Measurements from ENCODE around the gene DLX4. TPM values are rescaled to one million over a fixed set of nuclear protein-coding genes. Genes with fewer than 3 reads are reported as not detected.
A peak's percentile ranks its signal among the peaks of the same experiment; 100 is the strongest.

The DLX4 gene
- total RNA-seq, 1 donor from 2014 or later: 0.12 TPM

DNA sequence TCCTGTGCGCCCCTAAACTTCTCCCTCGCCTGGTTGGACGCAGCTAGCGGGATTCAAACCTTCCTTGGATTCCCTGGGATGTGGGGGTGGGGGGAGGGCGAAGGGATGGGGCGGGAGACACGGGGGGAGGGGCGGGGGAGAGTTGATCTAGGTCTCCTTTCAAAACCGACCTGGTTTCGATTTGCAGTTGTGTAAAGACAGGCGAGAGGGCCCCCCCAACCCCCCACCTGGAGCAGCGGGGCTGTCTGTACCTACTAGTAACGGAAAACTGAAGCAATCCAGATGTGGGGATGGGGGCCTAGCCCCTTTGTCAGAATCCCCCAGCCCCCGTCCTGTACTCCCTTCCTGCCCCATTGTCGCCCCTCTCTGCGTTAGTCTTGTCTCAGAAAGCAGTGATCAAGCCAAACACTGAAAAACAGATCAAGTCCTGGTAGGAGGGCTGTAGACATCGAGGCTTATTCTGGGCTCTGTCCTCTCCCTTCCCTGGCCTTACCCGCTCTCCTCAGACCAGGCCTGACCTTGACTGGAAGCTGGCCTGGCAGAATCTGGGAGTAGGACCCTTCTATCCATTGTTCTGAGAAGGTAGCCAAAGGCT lies 902 bp downstream of the DLX4 start:
- peaks cover 88% of the 10 kb centered on the region for H3K27me3 Mint-ChIP-seq (ENCODE audit: low read depth)
- DNase-seq (ENCODE audit: low spot score): no peak
- TF ChIP-seq CTCF (IDR thresholded peaks at IDR 0.05): no peak
- no peak overlapping the region for H3K4me3 Mint-ChIP-seq (ENCODE audit: unreplicated experiment)
- H3K27ac Mint-ChIP-seq (ENCODE audit: unreplicated experiment): no peak overlapping the region
- H3K4me1 Mint-ChIP-seq (ENCODE audit: low read depth): peaks cover 25% of the 10 kb centered on the region
- no peaks in the 10 kb centered on the region for H3K9me3 Mint-ChIP-seq (ENCODE audit: low read depth)
- H3K36me3 Mint-ChIP-seq (ENCODE audit: low read depth): no peaks in the 10 kb centered on the region

- H3K36me3 Mint-ChIP-seq (ENCODE audit: low read depth): no peaks in the 10 kb centered on the region
- H3K27ac Mint-ChIP-seq (ENCODE audit: unreplicated experiment): no peak overlapping the region
- TF ChIP-seq CTCF (IDR thresholded peaks at IDR 0.05): no peak
- H3K4me3 Mint-ChIP-seq (ENCODE audit: unreplicated experiment): no peak overlapping the region
- peaks cover 87% of the 10 kb centered on the region for H3K27me3 Mint-ChIP-seq (ENCODE audit: low read depth)
- no peaks in the 10 kb centered on the region for H3K9me3 Mint-ChIP-seq (ENCODE audit: low read depth)
- peaks cover 23% of the 10 kb centered on the region for H3K4me1 Mint-ChIP-seq (ENCODE audit: low read depth)
- no peak for DNase-seq (ENCODE audit: low spot score)
Observed at GRCh38 chr17:49970498-49970897, 1.5 kb downstream of the DLX4 start.

DNA sequence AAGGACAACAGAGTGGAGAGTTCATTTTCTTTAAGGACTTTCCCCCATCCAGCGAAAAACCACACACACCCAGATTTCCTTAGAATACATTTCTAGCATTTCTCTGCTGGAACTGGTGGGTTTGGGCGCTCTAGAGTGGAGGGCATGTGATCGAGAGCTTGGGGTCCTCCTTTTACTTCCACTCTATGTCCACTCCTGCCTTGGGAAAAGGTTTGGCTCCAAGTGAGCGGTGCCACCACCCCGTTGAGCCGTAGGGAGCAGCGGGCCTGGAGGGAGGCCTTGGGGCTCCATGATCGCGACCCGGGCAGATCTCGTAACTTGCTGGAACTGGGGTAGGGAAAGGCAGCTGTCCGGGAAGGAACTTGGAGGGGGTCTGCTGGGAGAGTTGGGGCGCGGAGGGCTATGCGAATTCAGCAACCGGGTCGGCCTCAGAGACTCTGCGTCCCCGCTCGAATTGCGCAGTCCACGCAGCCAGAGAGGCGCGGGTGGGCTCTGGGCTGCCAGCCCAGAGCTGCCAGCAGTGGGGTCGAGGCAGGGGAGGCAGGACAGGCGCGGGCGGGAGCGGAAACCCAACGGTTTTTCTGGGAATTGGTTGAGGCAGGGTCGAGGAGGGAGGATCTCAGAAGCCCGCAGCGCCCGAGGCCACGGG lies 2.3 kb downstream of the DLX4 start:
- no peak overlapping the region for H3K27ac Mint-ChIP-seq (ENCODE audit: unreplicated experiment)
- H3K4me1 Mint-ChIP-seq (ENCODE audit: low read depth): peaks cover 23% of the 10 kb centered on the region
- H3K9me3 Mint-ChIP-seq (ENCODE audit: low read depth): no peaks in the 10 kb centered on the region
- H3K27me3 Mint-ChIP-seq (ENCODE audit: low read depth): peaks cover 85% of the 10 kb centered on the region
- H3K4me3 Mint-ChIP-seq (ENCODE audit: unreplicated experiment): peak overlapping the region; percentile 40
- no peak for TF ChIP-seq CTCF (IDR thresholded peaks at IDR 0.05)
- DNase-seq (ENCODE audit: low spot score): no peak
- H3K36me3 Mint-ChIP-seq (ENCODE audit: low read depth): no peaks in the 10 kb centered on the region

DNA sequence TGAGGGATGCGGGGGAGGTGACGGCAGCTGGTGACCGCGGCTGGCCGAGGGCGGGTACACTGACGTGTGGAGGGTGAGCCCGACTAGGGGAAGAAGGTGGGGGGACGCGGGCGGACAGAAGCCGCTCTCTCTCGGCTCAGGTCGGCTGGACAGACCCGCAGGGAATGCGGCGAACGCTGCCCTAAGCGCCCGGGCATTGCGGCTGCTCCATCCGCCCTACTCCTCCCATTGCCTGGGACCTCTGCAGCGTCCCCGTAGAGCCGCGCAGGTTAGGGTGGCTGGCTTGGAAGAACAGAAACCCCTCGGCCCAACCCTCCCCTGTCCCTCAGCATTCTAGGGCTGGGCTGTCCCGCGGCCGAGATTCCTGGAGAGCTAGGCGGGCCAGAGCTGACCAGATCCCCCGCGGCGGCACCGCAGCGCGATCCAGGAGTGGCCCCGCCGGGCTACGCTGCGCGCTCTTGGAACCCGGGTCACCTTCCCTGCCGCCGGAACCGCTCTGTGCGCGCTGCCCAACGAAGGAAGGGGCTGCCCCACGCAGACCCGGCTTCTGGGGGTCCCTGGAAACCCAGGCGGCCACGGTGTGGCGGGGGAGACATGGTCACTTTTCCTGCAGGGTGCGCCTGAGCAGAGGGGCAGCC lies 3.0 kb downstream of the DLX4 start:
- no peaks in the 10 kb centered on the region for H3K36me3 Mint-ChIP-seq (ENCODE audit: low read depth)
- H3K4me1 Mint-ChIP-seq (ENCODE audit: low read depth): peaks cover 23% of the 10 kb centered on the region
- H3K4me3 Mint-ChIP-seq (ENCODE audit: unreplicated experiment): no peak overlapping the region
- H3K9me3 Mint-ChIP-seq (ENCODE audit: low read depth): no peaks in the 10 kb centered on the region
- H3K27ac Mint-ChIP-seq (ENCODE audit: unreplicated experiment): no peak overlapping the region
- H3K27me3 Mint-ChIP-seq (ENCODE audit: low read depth): peaks cover 82% of the 10 kb centered on the region
- no peak for DNase-seq (ENCODE audit: low spot score)
- TF ChIP-seq CTCF (IDR thresholded peaks at IDR 0.05): no peak

- peaks cover 23% of the 10 kb centered on the region for H3K4me1 Mint-ChIP-seq (ENCODE audit: low read depth)
- no peaks in the 10 kb centered on the region for H3K36me3 Mint-ChIP-seq (ENCODE audit: low read depth)
- no peak overlapping the region for H3K4me3 Mint-ChIP-seq (ENCODE audit: unreplicated experiment)
- no peaks in the 10 kb centered on the region for H3K9me3 Mint-ChIP-seq (ENCODE audit: low read depth)
- H3K27ac Mint-ChIP-seq (ENCODE audit: unreplicated experiment): no peak overlapping the region
- H3K27me3 Mint-ChIP-seq (ENCODE audit: low read depth): peaks cover 82% of the 10 kb centered on the region
- no peak for DNase-seq (ENCODE audit: low spot score)
- no peak for TF ChIP-seq CTCF (IDR thresholded peaks at IDR 0.05)
Observed at GRCh38 chr17:49972486-49973270, 3.7 kb downstream of the DLX4 start.

Data from chondrocyte (in vitro differentiated cells).